ENCODE measurements around the gene SF3B1.

- TF ChIP-seq CTCF (IDR thresholded peaks at IDR 0.05; ENCODE audit: borderline replicate concordance, extremely low read depth, low read length, poor library complexity, severe bottlenecking) = no peak
- TF ChIP-seq EZH2 (IDR thresholded peaks at IDR 0.05; ENCODE audit: borderline replicate concordance, low read depth, low read length, severe bottlenecking) = no peak
Observed at GRCh38 chr2:197414039-197414438, 20.8 kb downstream of the SF3B1 start.
